Measurements from ENCODE around the gene ZDHHC20.
A peak's percentile ranks its signal among the peaks of the same experiment; 100 is the strongest.

ZDHHC20 gene

GRCh38 chr13:21360463-21360862, 98.6 kb downstream of the ZDHHC20 start:
- no peak for DNase-seq

- DNase-seq = no peak
Measured at GRCh38 chr13:21359855-21360254, 99.2 kb downstream of the ZDHHC20 start.

GRCh38 chr13:21355304-21355703, 103.8 kb downstream of the ZDHHC20 start:
- no peak for DNase-seq

GRCh38 chr13:21354721-21355120, 104.4 kb downstream of the ZDHHC20 start:
- DNase-seq = no peak

GRCh38 chr13:21348488-21349120, 110.5 kb downstream of the ZDHHC20 start:
- DNase-seq = no peak

GRCh38 chr13:21347753-21348318, 111.3 kb downstream of the ZDHHC20 start:
- DNase-seq = no peak

GRCh38 chr13:21344662-21345176, 114.4 kb downstream of the ZDHHC20 start:
- DNase-seq = peak; percentile 19

GRCh38 chr13:21343659-21344058, 115.4 kb downstream of the ZDHHC20 start:
- DNase-seq = no peak

- DNase-seq = no peak
Measured at GRCh38 chr13:21342699-21343442, 116.2 kb downstream of the ZDHHC20 start.

GRCh38 chr13:21341637-21342422, 117.3 kb downstream of the ZDHHC20 start:
- DNase-seq = no peak

GRCh38 chr13:21338639-21339278, 120.3 kb downstream of the ZDHHC20 start:
- DNase-seq = no peak

GRCh38 chr13:21338156-21338555, 120.9 kb downstream of the ZDHHC20 start:
- DNase-seq = no peak

GRCh38 chr13:21336609-21337349, 122.3 kb downstream of the ZDHHC20 start:
- no peak for DNase-seq

- no peak for DNase-seq
Measured at GRCh38 chr13:21333186-21333585, 125.9 kb downstream of the ZDHHC20 start.

GRCh38 chr13:21330126-21330861, 128.8 kb downstream of the ZDHHC20 start:
- no peak for DNase-seq

GRCh38 chr13:21328836-21329477, 130.1 kb downstream of the ZDHHC20 start:
- no peak for DNase-seq

GRCh38 chr13:21328201-21328600, 130.9 kb downstream of the ZDHHC20 start:
- no peak for DNase-seq

GRCh38 chr13:21326155-21327031, 132.7 kb downstream of the ZDHHC20 start:
- no peak for DNase-seq

GRCh38 chr13:21324803-21325202, 134.3 kb downstream of the ZDHHC20 start:
- no peak for DNase-seq

- no peak for DNase-seq
Measured at GRCh38 chr13:21322988-21323387, 136.1 kb downstream of the ZDHHC20 start.
